ENCODE results near the gene ARFGAP2. TPM values are rescaled to one million over a fixed set of nuclear protein-coding genes. Genes with fewer than 3 reads are reported as not detected.

ARFGAP2 gene
- total and polyA plus RNA-seq, 2 of the 8 experiments (the other 6 are each of a cell fraction or from before 2014, with no cell fraction given) = 50.2 to 64.0 TPM

GRCh38 chr11:47208628-47209027 is 31.9 kb upstream of the ARFGAP2 start:
- POLR2A ChIA-PET (ENCODE audit: partially characterized antibody) = interaction anchor here (1.4 to 4.1 kb wide), 2 partner anchors 21 to 508 kb away, joined by 3 to 23 read pairs; partner anchors contain the start of genes ARHGAP1, PACSIN3 and ZNF408
- H4K8ac ChIP-seq (ENCODE audit: extremely low read depth, insufficient read depth, low read length) = no peak overlapping the region
- no peak overlapping the region for H3K14ac ChIP-seq (ENCODE audit: insufficient read length)
- 95% methylated on average over 5 of the region's 5 CpGs; no CpG with 5 or more reads in 1 of the 2 experiments for WGBS, 2 experiments (ENCODE audit: extremely low coverage in 1 of 2, insufficient coverage in 1 of 2, insufficient read length in 1 of 2, insufficient replicate concordance in 2 of 2, low coverage in 1 of 2, low lambda C conversion rate in 2 of 2, missing lambda C conversion rate in 1 of 2)
- no peak overlapping the region for H4K5ac ChIP-seq (ENCODE audit: insufficient read length, low read depth, low read length)
- H2BK120ac ChIP-seq (replicated peaks; ENCODE audit: low read depth, low read length) = no peak overlapping the region
- H3K56ac ChIP-seq (replicated peaks; ENCODE audit: insufficient read length, low read depth, low read length) = no peak overlapping the region
- H2BK15ac ChIP-seq (ENCODE audit: low read length) = 0 out of 2 replicates have a peak overlapping the region, but pooled peaks have one; percentile 61
- no peak overlapping the region; a peak in 1 of 7 replicates for H3K9ac ChIP-seq (replicated peaks in 1 of 4; ENCODE audit: extremely low read depth in 1 of 4, low read depth in 3 of 4, low read length in 3 of 4)
- no peaks in the 10 kb centered on the region for H3K36me3 ChIP-seq (ENCODE audit: control insufficient read depth in 2 of 4, insufficient read depth in 4 of 4, low read length in 3 of 4)
- H4K91ac ChIP-seq (replicated peaks; ENCODE audit: insufficient read length, low read length) = no peak overlapping the region
- H2BK5ac ChIP-seq (ENCODE audit: low read depth, low read length) = no peak overlapping the region
- H3K4me1 ChIP-seq (replicated peaks in 1 of 4; ENCODE audit: control insufficient read depth in 3 of 4, insufficient read depth in 4 of 4, low read length in 3 of 4) = peaks cover 2 to 7% (median 5%) of the 10 kb centered on the region in 4 experiments; a peak in 6 of 7 replicates
- H3K27me3 ChIP-seq (replicated peaks in 1 of 4; ENCODE audit: control insufficient read depth in 3 of 4, extremely low read depth in 1 of 4, insufficient read depth in 3 of 4, low read length in 3 of 4) = no peaks in the 10 kb centered on the region
- no peak for DNase-seq (ENCODE audit: low read depth in 1 of 2, low spot score in 2 of 2)
- no peak overlapping the region for H3K27ac ChIP-seq (ENCODE audit: low read depth, low read length)
- peak overlapping the region; percentile 61; the same call in 1 of the 2 replicates for H2BK20ac ChIP-seq (ENCODE audit: low read length)
- no peak overlapping the region for H3K4ac ChIP-seq (replicated peaks; ENCODE audit: insufficient read length, low read depth, low read length)
- H3K18ac ChIP-seq (ENCODE audit: extremely low read depth, low read length) = no peak overlapping the region
- no peaks in the 10 kb centered on the region for H3K79me1 ChIP-seq (ENCODE audit: low read depth, low read length)
- no peak for FAIRE-seq
- H3K4me3 ChIP-seq (ENCODE audit: extremely low read depth in 1 of 4, insufficient read depth in 2 of 4, low read depth in 3 of 4, low read length in 4 of 4) = no peak overlapping the region
- H2BK12ac ChIP-seq (ENCODE audit: low read depth, low read length) = no peak overlapping the region
- H2AK5ac ChIP-seq (ENCODE audit: low read depth, low read length) = peak overlapping the region; percentile 26; the same call in 1 of the 2 replicates
- H3K23ac ChIP-seq (ENCODE audit: insufficient read length) = no peak overlapping the region
- H4K20me1 ChIP-seq (replicated peaks in 1 of 2; ENCODE audit: control insufficient read depth in 1 of 2, insufficient read depth in 2 of 2, low read length in 2 of 2) = no peaks in the 10 kb centered on the region
- H3K79me2 ChIP-seq (ENCODE audit: control insufficient read depth in 1 of 2, insufficient read depth in 2 of 2, low read length in 2 of 2) = no peaks in the 10 kb centered on the region
- no peak overlapping the region for H2AFZ ChIP-seq (ENCODE audit: low read length)
- no peaks in the 10 kb centered on the region for H3K23me2 ChIP-seq (ENCODE audit: low read depth, low read length)
- CTCF ChIA-PET (ENCODE audit: partially characterized antibody) = interaction anchor here (1.0 to 21.5 kb wide), 4 partner anchors 15 to 51 kb away, joined by 3 to 247 read pairs (median 4); partner anchors contain the start of genes ARFGAP2 and PACSIN3
- no peaks in the 10 kb centered on the region for H3K9me3 ChIP-seq (ENCODE audit: insufficient read depth in 2 of 2, low read depth in 1 of 2, low read length in 1 of 2)
- no peak overlapping the region for H3K4me2 ChIP-seq (ENCODE audit: insufficient read depth in 1 of 2, low read depth in 2 of 2, low read length in 2 of 2)
- TF ChIP-seq ATF2 (IDR thresholded peaks at IDR 0.05; ENCODE audit: low read length) (no peak), SAP30 (IDR thresholded peaks at IDR 0.05; ENCODE audit: insufficient read depth, insufficient replicate concordance, low read length) (no peak), TCF12 (IDR thresholded peaks at IDR 0.05; ENCODE audit: low read depth, low read length) (no peak), GABPA (IDR thresholded peaks at IDR 0.05; ENCODE audit: borderline replicate concordance, insufficient read depth, low read length) (no peak), CBX8 (IDR thresholded peaks at IDR 0.05; ENCODE audit: borderline replicate concordance, low read depth, low read length) (no peak), POU5F1 (IDR thresholded peaks at IDR 0.05; ENCODE audit: low read depth, low read length) (no peak), SUZ12 (IDR thresholded peaks at IDR 0.05; ENCODE audit: low read length) (no peak), CBX5 (IDR thresholded peaks at IDR 0.05; ENCODE audit: low read depth, low read length) (no peak), RXRA (IDR thresholded peaks at IDR 0.05; ENCODE audit: insufficient read depth, low read depth, low read length) (no peak), GTF2F1 (IDR thresholded peaks at IDR 0.05; ENCODE audit: borderline replicate concordance, low read depth, low read length) (no peak), SP1 (IDR thresholded peaks at IDR 0.05; ENCODE audit: low read depth, low read length) (no peak), TAF1 (IDR thresholded peaks at IDR 0.05; ENCODE audit: low read depth, low read length) (no peak)
